Measurements from ENCODE around the gene PCBP4.

The PCBP4 gene

GRCh38 chr3:51954713-51955112 is 12.5 kb downstream of the PCBP4 start:
- DNase-seq, result no peak

- no peak for DNase-seq
Observed at GRCh38 chr3:51954105-51954504, 13.1 kb downstream of the PCBP4 start.

- DNase-seq, result peak; percentile 54
Observed at GRCh38 chr3:51953445-51953844, 13.8 kb downstream of the PCBP4 start.

- no peak for DNase-seq
Observed at GRCh38 chr3:51950899-51951298, 16.4 kb downstream of the PCBP4 start.

GRCh38 chr3:51949121-51949520 is 18.1 kb downstream of the PCBP4 start:
- DNase-seq, result no peak

- DNase-seq, result no peak
Observed at GRCh38 chr3:51948016-51948580, 19.2 kb downstream of the PCBP4 start.

GRCh38 chr3:51947215-51947900 is 19.9 kb downstream of the PCBP4 start:
- DNase-seq, result no peak

GRCh38 chr3:51946796-51947195 is 20.5 kb downstream of the PCBP4 start:
- no peak for DNase-seq

- no peak for DNase-seq
Observed at GRCh38 chr3:51945926-51946705, 21.1 kb downstream of the PCBP4 start.

- DNase-seq, result no peak
Observed at GRCh38 chr3:51945031-51945840, 22.0 kb downstream of the PCBP4 start.

- DNase-seq, result no peak
Observed at GRCh38 chr3:51944451-51945021, 22.7 kb downstream of the PCBP4 start.

- no peak for DNase-seq
Observed at GRCh38 chr3:51943451-51944391, 23.5 kb downstream of the PCBP4 start.

- DNase-seq, result peak; percentile 72
Observed at GRCh38 chr3:51942603-51943450, 24.4 kb downstream of the PCBP4 start.

GRCh38 chr3:51941798-51942602 is 25.3 kb downstream of the PCBP4 start, which contains the start of the genes PARP3 and RRP9:
Gene PARP3 (plus strand): TSS chr3:51942363. CDS start chr3:51943356, 993 bp downstream.
Gene RRP9 (minus strand): TSS chr3:51941904. CDS start chr3:51941867, 37 bp downstream.
- peak; percentile 100 for DNase-seq

GRCh38 chr3:51941463-51941797 is 25.8 kb downstream of the PCBP4 start:
- no peak for DNase-seq

GRCh38 chr3:51940648-51941462 is 26.4 kb downstream of the PCBP4 start:
- no peak for DNase-seq

GRCh38 chr3:51938780-51939425 is 28.4 kb downstream of the PCBP4 start:
- no peak for DNase-seq

All from fibroblast of skin of scalp (primary cell).